Measurements from ENCODE around the gene PPP1R14D. TPM values are rescaled to one million over a fixed set of nuclear protein-coding genes. Genes with fewer than 3 reads are reported as not detected.

PPP1R14D gene, protein sequence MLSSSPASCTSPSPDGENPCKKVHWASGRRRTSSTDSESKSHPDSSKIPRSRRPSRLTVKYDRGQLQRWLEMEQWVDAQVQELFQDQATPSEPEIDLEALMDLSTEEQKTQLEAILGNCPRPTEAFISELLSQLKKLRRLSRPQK
- not detected for total RNA-seq

DNA sequence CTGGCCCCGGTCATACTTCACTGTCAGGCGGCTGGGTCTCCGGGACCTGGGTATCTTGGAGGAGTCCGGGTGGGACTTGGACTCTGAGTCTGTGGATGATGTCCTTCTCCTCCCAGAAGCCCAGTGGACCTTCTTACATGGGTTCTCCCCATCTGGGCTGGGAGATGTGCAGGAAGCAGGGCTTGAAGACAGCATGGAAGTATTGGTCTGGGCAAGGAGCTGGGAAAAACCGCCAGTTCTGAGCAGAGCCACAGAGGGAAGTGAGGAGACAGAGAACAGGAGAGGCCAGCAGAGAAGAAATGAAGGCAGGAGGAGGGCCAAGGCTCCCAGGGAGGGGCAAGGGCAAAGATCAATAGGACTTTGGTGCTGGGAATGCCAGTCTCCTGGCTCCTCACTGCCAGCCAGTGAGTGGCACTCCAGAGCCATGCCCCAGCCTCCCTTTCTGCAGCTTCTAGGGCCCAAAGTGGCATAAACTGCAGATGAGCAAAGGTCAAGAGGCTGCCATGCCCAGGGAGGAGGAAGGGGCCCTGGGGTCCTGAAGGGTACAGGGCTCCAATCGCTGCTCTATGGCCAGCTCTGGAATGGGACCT, at the start of gene PPP1R14D:
Gene PPP1R14D (minus strand): TSS at position 262 of the 590 bp plus-strand sequence. CDS start 67 bp downstream, at position 195.
- no peak for DNase-seq (ENCODE audit: low spot score in 2 of 2)
- no peaks in the 10 kb centered on the region for H3K9me3 ChIP-seq
- peak within 1 kb of the TSS in 1 of 4 donors; percentile 12 for H3K4me3 ChIP-seq
- TF ChIP-seq EP300 (IDR thresholded peaks at IDR 0.05), result no peak
- TF ChIP-seq, protein P1, sequence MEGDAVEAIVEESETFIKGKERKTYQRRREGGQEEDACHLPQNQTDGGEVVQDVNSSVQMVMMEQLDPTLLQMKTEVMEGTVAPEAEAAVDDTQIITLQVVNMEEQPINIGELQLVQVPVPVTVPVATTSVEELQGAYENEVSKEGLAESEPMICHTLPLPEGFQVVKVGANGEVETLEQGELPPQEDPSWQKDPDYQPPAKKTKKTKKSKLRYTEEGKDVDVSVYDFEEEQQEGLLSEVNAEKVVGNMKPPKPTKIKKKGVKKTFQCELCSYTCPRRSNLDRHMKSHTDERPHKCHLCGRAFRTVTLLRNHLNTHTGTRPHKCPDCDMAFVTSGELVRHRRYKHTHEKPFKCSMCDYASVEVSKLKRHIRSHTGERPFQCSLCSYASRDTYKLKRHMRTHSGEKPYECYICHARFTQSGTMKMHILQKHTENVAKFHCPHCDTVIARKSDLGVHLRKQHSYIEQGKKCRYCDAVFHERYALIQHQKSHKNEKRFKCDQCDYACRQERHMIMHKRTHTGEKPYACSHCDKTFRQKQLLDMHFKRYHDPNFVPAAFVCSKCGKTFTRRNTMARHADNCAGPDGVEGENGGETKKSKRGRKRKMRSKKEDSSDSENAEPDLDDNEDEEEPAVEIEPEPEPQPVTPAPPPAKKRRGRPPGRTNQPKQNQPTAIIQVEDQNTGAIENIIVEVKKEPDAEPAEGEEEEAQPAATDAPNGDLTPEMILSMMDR (IDR thresholded peaks at IDR 0.05), result no peak
- no peak for TF ChIP-seq POLR2A (IDR thresholded peaks at IDR 0.05)
- H3K27me3 ChIP-seq, result no peaks in the 10 kb centered on the region
- H3K27ac ChIP-seq, result peak within 1 kb of the TSS in 1 of 4 donors; percentile 26
- WGBS, 2 donors, result 87 to 88% methylated on average over 5 to 6 of the region's 6 CpGs
- no peaks in the 10 kb centered on the region for H3K36me3 ChIP-seq
- no peaks in the 10 kb centered on the region for H3K4me1 ChIP-seq

DNA sequence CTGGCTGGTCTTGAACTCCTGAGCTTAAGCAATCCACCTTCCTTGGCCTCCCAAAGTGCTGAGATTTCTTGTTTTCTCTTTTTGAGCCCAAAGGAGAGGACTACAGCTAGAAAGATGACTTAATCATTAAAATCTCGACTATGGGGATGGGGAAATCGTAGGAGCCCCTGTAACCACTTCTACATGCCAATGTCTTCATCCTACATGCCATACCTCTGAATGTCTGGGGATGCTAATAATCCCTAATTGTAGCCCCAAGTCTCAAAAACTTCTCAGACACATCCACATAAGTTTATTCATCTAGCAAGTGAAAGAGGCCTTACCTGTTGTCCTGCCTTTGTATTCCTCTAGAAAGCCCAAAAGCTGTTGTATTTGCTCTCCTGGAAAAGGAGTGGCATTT, 49.2 kb upstream of the PPP1R14D start:
- WGBS, 2 donors, result 63 to 70% methylated on average over 2 of the region's 2 CpGs
- no peak for DNase-seq (ENCODE audit: low spot score in 2 of 2)

DNA sequence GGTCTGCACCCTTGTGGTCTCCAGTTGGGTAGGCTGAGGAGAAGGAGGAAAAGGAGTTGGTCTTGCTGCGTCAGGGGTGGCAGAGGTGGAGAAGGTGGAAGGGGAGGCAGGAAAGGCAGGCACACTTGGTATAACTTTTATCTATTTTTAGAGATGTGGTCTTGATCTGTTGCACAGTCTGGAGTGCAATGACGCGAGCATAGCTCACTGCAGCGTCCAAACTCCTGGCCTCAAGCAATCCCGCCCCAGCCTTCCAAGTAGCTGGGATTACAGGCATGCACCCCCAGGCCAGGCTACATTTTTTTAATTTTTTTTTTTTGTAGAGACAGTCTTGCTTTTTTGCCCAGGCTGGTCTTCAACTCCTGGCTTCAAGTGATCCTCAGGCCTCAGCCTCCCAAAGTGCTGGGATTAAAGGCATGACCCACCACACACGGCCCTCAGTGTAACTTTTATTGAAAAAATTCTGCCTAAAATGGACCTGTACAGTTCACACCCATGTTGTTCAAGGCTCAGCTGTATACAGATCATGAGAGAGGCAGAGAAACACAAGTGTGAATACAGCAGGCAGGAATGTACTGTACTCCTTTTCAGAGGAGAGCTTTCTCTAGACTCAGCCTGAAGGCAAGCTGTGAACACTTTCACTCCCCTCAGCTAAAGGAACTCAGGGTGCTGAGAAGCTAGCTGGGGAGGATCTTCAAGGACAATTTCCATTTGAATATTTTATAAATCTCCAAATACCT, 47.7 kb upstream of the PPP1R14D start:
- H3K4me1 ChIP-seq, result peaks cover 0 to 15% (median 6%) of the 10 kb centered on the region in 4 donors
- WGBS, 2 donors, result 86 to 91% methylated on average over 6 of the region's 6 CpGs
- no peak overlapping the region for H3K4me3 ChIP-seq
- no peak for DNase-seq (ENCODE audit: low spot score in 2 of 2)
- no peak for TF ChIP-seq POLR2A (IDR thresholded peaks at IDR 0.05)
- TF ChIP-seq, protein P1 (IDR thresholded peaks at IDR 0.05), result no peak
- no peak for TF ChIP-seq EP300 (IDR thresholded peaks at IDR 0.05)
- no peaks in the 10 kb centered on the region for H3K9me3 ChIP-seq
- H3K36me3 ChIP-seq, result no peaks in the 10 kb centered on the region
- peaks cover 0 to 21% of the 10 kb centered on the region in 2 donors for H3K27me3 ChIP-seq
- no peak overlapping the region for H3K27ac ChIP-seq

More for the DNA sequence above, 49.2 kb upstream of the PPP1R14D start:
- H3K9me3 ChIP-seq, result no peaks in the 10 kb centered on the region
- H3K4me3 ChIP-seq, result no peak overlapping the region
- TF ChIP-seq EP300 (IDR thresholded peaks at IDR 0.05) (no peak), POLR2A (IDR thresholded peaks at IDR 0.05) (no peak)
- TF ChIP-seq, protein P1 (IDR thresholded peaks at IDR 0.05), result no peak
- H3K4me1 ChIP-seq, result peaks cover 0 to 15% (median 6%) of the 10 kb centered on the region in 4 donors
- H3K27ac ChIP-seq, result no peak overlapping the region
- H3K36me3 ChIP-seq, result no peaks in the 10 kb centered on the region
- peaks cover 0 to 14% of the 10 kb centered on the region in 2 donors for H3K27me3 ChIP-seq

DNA sequence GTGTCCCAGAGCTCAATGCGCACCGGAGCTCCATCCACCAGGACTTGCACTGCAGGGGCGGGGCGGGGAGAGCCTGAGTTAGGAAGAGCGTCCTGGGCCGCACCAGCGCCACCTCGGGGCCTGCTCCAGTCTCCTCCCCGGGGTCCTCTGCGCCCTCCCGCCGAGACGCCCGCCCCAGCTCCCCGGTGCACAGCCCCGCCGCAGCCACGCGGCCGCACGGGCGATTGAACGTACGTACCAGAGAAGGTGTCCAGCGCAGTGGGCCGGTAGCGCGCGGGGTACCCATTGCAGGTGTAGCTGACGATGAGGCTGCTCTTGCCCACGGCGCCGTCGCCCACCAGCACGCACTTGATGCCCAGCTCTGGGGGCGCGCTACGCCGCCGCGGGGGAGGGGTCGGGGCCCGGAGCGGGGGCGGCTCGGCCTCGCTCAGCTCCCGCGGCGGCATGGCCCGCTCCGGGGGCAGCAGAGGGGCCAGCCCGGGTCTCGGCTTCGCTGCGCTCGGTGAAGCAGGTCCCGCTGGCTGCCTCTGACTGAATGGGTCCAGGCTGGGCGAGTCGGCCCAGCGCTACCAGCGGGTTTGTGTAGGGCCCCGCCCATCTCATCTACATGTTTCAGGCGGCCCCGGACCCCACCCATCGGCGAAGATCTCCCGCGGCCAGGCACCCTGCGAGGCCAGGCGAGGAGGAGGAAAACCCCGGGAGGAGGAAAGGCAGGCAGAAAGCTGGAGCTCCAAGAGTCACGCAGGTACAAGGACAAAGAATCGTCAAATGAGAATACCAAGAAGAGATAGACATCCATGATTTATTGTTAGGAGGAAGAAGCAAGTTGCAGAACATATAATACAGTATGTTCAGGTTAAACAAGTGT, 45.4 kb upstream of the PPP1R14D start, which contains the start of gene RHOV:
Gene RHOV (minus strand): TSS at position 541 of the 868 bp plus-strand sequence. CDS start 95 bp downstream, at position 446.
- WGBS, 2 donors, result 1 to 2% methylated on average over 27 to 37 of the region's 74 CpGs
- no peak for DNase-seq (ENCODE audit: low spot score in 2 of 2)
- H3K4me1 ChIP-seq, result peaks cover 0 to 15% (median 6%) of the 10 kb centered on the region in 4 donors
- H3K4me3 ChIP-seq, result peak within 1 kb of the TSS; percentile 25 to 51 (median 40)
- no peaks in the 10 kb centered on the region for H3K9me3 ChIP-seq
- TF ChIP-seq POLR2A (IDR thresholded peaks at IDR 0.05) (no peak), EP300 (IDR thresholded peaks at IDR 0.05) (no peak)
- TF ChIP-seq, protein P1 (IDR thresholded peaks at IDR 0.05), result peak in 1 of 5 experiments; percentile 22
- peaks cover 0 to 21% of the 10 kb centered on the region in 2 donors for H3K27me3 ChIP-seq
- H3K36me3 ChIP-seq, result no peaks in the 10 kb centered on the region
- no peak within 1 kb of the TSS for H3K27ac ChIP-seq
